Parathyroid adenoma (tissue), 2 donors: Measurements from ENCODE around the gene EXTL1.

ENCODE experiments used
- H2AFZ ChIP-seq: fragments of 300-600 bp; sonication (generic); one replicate; pipeline ENCODE4 v1.7.0; 2017; ENCODE audit warnings: antibody characterized with exemption, mild to moderate bottlenecking
- H3K27ac ChIP-seq: fragments of 300-600 bp; sonication (generic); one replicate; pipeline ENCODE4 v1.7.0; 2017
- H3K27me3 ChIP-seq: fragments of 300-600 bp; sonication (generic); one replicate; pipeline ENCODE4 v1.7.0; 2017; ENCODE audit warnings: low read length; ENCODE audit not compliant: control insufficient read depth, insufficient read depth
- H3K36me3 ChIP-seq: fragments of 300-600 bp; sonication (generic); one replicate; pipeline ENCODE4 v1.7.0; 2017; ENCODE audit warnings: low read length; ENCODE audit not compliant: control insufficient read depth, insufficient read depth
- H3K4me1 ChIP-seq: fragments of 300-600 bp; sonication (generic); one replicate; pipeline ENCODE4 v1.7.0; 2017; ENCODE audit warnings: control low read depth
- H3K4me2 ChIP-seq: fragments of 300-600 bp; sonication (generic); one replicate; pipeline ENCODE4 v1.7.0; 2017; ENCODE audit warnings: low read length
- H3K4me3 ChIP-seq: fragments of 300-600 bp; sonication (generic); one replicate; pipeline ENCODE4 v1.7.0; 2017; ENCODE audit warnings: low read depth, low read length
- H3K79me2 ChIP-seq: fragments of 300-600 bp; sonication (generic); one replicate; pipeline ENCODE4 v1.7.0; 2017; ENCODE audit warnings: control low read depth
- H3K9ac ChIP-seq: fragments of 300-600 bp; sonication (generic); one replicate; pipeline ENCODE4 v1.7.0; 2017; ENCODE audit warnings: mild to moderate bottlenecking
- H3K9me3 ChIP-seq: fragments of 300-600 bp; sonication (generic); one replicate; pipeline ENCODE4 v1.7.0; 2017; ENCODE audit warnings: low read length; ENCODE audit not compliant: control insufficient read depth
- CTCF ChIP-seq: fragments of 300-600 bp; sonication (generic); IDR thresholded peaks from one replicate; pipeline ENCODE4 v1.7.0; 2017; ENCODE audit warnings: antibody characterized with exemption, mild to moderate bottlenecking
- donor health status: primary hyperparathyroidism.

The EXTL1 gene

DNA sequence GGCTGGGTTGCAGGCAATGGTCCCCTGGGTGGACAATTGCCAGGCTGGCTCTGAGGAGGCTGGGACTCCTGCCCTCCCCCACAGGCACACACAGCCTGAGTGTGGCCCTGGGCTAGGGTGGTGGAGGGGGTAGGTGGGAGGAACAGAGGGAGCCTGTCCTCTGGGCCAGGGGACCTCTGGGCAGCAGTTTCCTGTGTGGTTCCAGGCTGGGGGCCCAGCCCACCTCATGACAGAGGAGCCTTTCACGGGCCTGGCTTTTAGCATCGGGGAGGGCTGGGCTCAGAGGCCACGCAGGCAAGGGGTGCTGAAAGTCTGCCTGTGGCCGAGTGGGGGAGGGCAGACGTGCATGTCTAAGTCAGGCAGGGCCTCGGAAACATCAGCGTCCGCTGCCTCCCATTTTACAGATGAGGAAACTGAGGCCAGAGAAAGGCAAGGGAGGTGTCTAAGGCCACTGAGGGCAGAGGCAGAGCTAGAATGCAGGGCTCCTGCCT, 7.0 kb downstream of the EXTL1 start:
- H3K27me3 ChIP-seq, result no peaks in the 10 kb centered on the region
- no peaks in the 10 kb centered on the region for H3K36me3 ChIP-seq
- H3K79me2 ChIP-seq, result no peaks in the 10 kb centered on the region
- no peak overlapping the region for H3K4me3 ChIP-seq
- no peak overlapping the region for H2AFZ ChIP-seq
- no peaks in the 10 kb centered on the region for H3K9me3 ChIP-seq
- no peaks in the 10 kb centered on the region for H3K4me1 ChIP-seq
- H3K27ac ChIP-seq, result no peak overlapping the region
- no peak overlapping the region for H3K4me2 ChIP-seq
- no peak for TF ChIP-seq CTCF
- H3K9ac ChIP-seq, result no peak overlapping the region

- Histone ChIP-seq H3K27me3 (no peaks in the 10 kb centered on the region), H3K27ac (no peak overlapping the region), H3K9ac (no peak overlapping the region), H3K79me2 (no peaks in the 10 kb centered on the region), H3K36me3 (no peaks in the 10 kb centered on the region), H3K4me2 (no peak overlapping the region), H3K4me1 (no peaks in the 10 kb centered on the region), H3K9me3 (no peaks in the 10 kb centered on the region), H3K4me3 (no peak overlapping the region), H2AFZ (no peak overlapping the region)
- TF ChIP-seq CTCF, result no peak
Measured at GRCh38 chr1:26029054-26029863, 7.7 kb downstream of the EXTL1 start.

- Histone ChIP-seq H3K27ac (no peak overlapping the region), H3K4me2 (no peak overlapping the region), H3K79me2 (no peaks in the 10 kb centered on the region), H3K4me1 (no peaks in the 10 kb centered on the region), H2AFZ (no peak overlapping the region), H3K9ac (no peak overlapping the region), H3K27me3 (no peaks in the 10 kb centered on the region), H3K36me3 (no peaks in the 10 kb centered on the region), H3K4me3 (no peak overlapping the region), H3K9me3 (no peaks in the 10 kb centered on the region)
- no peak for TF ChIP-seq CTCF
Measured at GRCh38 chr1:26029864-26030481, 8.4 kb downstream of the EXTL1 start.

DNA sequence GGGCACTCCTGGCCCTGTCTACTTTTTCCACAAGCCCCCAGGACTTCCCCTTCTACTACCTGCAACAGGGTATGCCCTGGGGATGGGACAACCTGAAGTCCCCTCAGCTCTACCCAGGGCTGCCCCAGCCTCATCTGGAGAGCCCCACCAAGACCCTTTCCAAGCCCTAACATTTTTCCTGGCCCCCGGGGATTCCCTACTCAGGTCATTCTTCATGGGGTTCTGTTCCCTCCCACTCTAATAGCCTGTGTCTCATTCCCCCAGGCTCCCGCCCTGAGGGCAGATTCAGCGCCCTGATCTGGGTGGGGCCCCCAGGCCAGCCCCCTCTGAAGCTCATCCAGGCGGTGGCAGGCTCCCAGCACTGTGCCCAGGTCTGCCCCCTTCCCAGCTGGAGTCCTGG, 9.6 kb downstream of the EXTL1 start:
- no peak for TF ChIP-seq CTCF

More for the DNA sequence above, 9.6 kb downstream of the EXTL1 start:
- no peaks in the 10 kb centered on the region for H3K27me3 ChIP-seq
- no peaks in the 10 kb centered on the region for H3K36me3 ChIP-seq
- no peak overlapping the region for H3K4me2 ChIP-seq
- H3K27ac ChIP-seq, result no peak overlapping the region
- H3K9ac ChIP-seq, result no peak overlapping the region
- H2AFZ ChIP-seq, result no peak overlapping the region
- no peaks in the 10 kb centered on the region for H3K79me2 ChIP-seq
- H3K9me3 ChIP-seq, result no peaks in the 10 kb centered on the region
- H3K4me3 ChIP-seq, result no peak overlapping the region
- peaks cover 2% of the 10 kb centered on the region for H3K4me1 ChIP-seq
